Stimulated activated CD4-positive, alpha-beta T cell treated with anti-CD3 and anti-CD28 coated beads, Interleukin-2, amount 100 ng/mL, for 4 hours (primary cell): ENCODE measurements around the gene CFAP99.

ENCODE experiments used
- DNase-seq: peaks from one replicate; pipeline ENCODE4 v3.0.0-alpha.2; 2020; ENCODE audit warnings: low read depth

Gene CFAP99

DNA sequence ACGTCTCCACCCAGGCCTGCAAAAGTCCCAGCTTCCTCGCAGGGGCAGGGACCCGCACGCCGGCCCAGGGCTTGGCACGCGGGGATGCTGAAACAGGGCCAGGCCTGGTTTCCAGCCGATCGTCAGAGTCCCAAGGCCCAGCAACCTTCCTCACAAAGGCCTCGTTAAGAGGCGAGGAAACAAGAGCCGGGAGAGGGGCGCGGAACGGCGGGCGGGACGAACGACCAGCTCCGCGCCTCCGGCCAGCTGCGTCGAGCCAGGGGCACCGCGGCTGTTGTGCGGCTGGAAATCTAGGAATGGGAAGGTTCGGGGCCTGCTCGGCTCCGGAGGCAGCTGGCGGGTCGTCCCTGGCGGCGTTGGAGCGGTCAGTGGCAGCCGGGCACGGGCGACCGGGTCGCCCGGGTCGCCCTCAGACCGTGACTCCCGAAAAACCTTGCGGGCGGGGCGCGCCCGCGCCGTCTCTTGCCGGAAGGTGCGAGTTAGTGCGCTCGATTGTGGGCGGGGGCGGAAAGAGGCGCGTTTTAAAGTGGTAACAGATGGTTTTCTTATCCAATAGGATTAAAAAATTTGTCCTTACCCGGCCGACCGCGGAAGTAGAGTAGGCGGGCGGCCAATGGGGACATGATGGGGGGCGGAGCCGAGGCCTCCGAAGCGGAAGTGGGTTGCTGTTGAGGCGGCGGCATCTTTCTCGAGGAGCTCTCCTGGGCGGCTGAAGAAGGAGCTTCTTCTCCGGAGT is 49.9 kb downstream of the CFAP99 start, which contains the start of gene RNF4:
Gene RNF4, plus strand, starts transcription at position 651 of the 736 bp plus-strand sequence. CDS start 21,388 bp downstream, outside the sequence.
- peak; percentile 95 for DNase-seq

DNA sequence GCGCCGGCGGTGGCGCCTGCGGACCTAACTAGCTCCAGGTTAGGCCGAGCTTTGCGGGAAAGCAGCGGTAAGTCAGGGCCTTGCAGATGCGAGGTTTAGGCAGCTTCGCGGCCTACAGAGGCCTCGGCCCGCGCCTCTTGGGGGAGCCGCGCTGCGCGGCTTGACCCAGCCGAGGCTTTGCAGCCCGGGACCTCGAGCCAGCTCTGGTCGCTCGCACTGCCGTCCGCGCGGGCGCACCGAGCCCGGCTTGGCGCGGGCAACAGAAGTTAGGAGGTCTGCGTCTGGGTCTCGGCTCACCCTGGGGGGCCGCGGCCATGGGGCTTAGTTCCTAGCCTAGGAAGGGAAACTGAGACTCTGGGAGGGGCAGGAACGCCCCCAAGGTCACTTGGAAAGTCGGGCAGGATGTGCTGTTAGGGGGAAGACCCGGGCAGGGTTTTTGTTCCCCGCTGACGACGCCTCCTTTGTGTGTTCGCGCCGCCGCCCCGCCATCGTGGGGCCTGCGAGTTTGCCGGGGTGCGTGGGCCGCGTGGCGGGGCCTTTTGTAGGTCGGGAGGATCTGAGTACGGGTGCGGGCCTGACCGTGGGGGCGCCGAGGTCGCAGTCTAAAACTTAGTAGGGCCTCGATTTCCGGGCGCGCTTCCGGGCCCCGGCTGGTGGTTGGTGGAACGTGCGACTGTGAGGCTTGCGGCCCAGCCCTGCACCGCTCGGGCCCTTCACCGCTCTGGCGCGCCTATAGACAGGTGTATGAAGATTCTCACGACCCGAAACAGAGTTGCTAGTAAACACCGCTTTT is 50.6 kb downstream of the CFAP99 start:
- peak; percentile 61 for DNase-seq

DNA sequence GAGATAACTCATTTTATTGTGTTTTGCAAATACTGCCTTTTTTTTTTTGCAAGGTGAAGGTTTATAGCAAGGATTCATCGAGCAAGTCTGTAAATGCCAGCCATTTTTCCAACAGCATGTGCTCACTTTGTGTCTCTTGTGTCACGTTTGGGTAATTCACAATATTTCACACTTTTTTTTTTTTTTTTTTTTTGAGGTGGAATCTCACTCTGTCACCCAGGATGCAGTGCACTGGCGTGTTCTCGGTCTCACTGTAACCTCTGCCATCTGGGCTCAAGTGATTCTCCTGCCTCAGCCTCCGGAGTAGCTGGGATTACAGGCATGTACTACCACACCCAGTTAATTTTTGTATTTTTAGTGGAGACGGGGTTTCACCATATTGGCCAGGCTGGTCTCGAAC is 52.0 kb downstream of the CFAP99 start:
- no peak for DNase-seq

DNA sequence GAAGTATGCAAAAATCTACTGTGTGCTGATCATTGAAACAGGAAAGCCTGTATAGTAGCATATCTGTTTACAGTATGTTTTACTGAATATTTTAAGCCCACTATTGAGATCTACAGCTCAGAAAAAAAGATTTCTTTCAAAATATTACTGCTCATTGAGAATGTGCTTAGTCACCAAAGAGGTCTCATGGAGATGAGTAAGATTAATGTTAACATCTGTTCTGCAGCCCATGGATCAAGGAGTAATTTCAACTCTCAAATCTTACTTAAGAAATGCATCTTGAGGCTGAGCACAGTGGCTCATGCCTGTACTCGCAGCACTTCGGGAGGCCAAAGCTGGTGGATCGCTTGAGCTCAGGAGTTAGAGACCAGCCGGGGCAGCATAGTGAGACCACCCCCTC is 53.4 kb downstream of the CFAP99 start:
- DNase-seq = no peak

DNA sequence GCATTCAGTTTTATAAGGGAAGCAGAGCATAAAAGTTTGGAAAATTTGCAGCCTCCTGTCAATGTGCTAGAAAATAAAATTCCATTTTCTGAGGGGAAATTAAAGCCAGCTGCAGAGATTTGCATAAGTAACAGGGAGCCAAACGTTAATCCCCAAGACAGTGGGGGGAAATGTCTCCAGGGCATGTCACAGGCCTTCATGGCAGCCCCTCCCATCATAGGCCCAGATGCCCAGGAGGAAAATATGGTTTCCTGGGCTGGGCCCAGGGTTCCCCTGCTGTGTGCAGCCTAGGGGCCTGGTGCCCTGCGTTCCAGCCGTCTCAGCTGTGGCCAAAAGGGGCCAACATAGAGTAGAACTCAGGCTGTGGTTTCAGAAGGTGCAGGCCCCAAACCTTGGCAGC is 59.5 kb downstream of the CFAP99 start:
- no peak for DNase-seq

DNA sequence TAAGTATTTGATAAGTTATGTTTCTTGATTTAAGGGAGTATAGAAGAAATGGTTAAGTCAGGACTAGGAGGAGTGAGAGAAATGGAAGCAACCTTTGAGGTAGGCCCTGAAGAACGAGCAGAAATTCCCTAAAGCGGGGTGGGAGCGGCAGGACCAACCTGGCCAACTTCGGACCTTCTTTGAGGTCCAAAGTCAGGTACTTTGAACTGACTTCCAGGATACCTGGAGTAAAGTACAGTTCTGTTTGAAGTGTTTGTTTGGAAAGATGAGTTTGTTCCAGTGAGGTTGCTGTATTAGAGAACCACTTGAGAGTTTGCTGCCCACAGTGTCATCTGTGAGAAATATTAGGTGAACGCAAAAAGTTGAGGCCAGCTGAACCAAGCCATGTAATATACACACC is 61.9 kb downstream of the CFAP99 start:
- no peak for DNase-seq

DNA sequence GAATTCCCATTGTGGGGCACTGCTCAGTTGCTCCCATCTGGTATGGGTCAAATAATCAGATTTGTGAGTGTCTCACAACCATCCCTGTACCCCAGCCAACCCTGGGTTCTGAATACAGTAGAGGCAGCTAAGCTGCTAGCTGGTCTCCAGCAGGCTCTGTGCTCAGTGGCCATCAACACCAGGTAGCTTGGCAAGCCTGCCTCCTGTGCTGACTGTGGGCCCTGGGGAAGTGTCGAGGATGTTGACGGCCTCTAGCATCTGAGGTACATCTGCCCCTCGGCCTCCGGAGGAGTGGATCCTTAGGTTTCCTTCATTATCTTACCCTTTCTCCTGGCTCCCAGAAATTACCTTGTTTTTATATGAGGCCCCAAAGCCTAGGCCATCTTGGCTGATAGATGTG is 63.4 kb downstream of the CFAP99 start:
- no peak for DNase-seq

DNA sequence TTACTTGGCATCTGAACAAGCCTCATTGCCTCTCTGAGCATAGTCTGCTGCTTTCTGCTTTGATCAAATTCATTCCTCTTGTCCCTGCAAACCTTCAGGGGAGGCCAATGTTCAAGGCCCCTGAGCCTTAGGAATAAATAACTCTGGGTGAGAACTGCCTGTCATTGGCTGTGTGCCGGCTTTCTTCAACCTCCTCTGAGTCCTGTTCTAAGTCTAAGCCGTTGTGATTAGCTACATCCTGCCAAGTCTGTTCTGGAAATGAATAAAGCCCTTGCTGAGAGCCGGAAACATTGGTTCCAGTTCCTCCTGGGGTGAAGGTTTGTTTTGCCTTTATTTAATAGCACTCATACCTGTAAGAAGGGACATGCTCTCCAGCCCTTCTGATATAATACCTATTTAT is 63.9 kb downstream of the CFAP99 start:
- no peak for DNase-seq

DNA sequence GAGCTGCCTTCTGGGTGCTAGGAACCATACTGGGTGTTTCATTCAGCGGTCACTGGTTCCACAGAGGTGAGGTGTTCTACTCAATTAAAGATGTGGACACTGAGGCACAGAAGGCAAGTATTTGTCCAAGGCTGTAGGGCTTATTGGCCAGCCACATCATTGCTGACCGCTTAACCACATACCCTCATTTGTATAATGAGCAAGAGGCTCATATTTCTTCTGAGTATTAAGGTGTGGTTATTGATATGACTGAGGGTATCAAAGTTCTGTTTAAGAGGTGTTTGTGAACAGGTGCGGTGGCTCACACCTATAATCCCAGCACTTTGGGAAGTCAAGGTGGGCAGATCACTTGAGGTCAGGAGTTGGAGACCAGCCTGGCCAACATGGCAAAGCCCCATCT is 64.5 kb downstream of the CFAP99 start:
- DNase-seq = no peak

DNA sequence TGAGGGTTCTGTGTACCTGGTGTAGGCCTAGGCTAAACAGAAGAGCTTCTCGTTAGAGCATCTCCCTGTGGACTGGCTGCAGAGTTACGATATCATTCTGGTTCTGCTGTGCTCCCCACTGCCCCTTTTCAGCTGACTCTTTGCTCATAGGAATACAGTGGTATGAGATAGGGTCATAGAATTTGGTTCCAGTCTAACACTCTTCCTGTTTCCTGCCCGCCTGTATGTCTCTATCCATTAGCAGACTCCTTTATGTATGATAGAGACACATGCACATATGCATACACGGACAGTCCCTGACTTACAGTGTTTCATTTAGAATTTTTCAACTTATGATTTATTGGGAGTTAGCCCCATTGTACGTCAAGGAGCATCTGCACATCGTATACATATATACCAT is 65.4 kb downstream of the CFAP99 start:
- no peak for DNase-seq

DNA sequence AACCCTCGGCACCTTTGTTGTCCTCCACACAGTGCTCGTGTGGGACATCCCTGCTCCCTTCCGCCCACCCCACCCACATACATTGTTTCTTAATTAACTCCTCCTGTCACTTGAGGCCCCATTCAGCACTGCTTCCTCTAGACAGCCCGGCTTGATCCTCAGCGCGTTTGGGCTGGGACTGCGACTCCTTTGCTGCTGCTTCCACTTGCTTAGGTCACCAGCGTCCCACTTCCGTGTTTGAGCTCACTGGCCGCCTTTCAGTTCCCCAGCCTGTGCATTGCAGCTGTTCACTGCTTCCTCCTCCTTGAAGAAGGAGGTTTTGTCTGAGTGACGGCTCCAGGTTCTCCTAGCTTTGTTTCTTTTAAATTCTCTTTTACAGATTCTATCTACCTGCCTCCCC is 66.2 kb downstream of the CFAP99 start:
- DNase-seq = peak; percentile 27

DNA sequence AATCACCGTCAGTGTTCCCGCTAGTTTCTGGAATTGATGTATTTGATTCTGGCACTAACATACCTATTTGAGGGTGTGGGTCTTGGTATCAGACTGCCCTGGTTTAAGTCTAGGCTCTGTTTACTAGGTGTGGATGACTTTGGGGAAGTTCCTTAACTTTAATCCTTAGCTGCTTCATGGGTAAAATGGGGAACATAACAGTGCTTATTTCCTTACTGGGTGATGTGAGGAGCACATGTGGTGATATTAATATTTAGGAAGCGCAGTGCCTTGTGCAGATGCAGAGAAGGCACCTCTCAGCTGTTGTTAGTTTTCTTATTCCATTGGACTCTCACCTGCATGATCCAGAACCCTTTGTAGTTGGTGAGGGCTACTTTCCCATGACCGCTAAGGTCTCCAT is 67.2 kb downstream of the CFAP99 start:
- no peak for DNase-seq

DNA sequence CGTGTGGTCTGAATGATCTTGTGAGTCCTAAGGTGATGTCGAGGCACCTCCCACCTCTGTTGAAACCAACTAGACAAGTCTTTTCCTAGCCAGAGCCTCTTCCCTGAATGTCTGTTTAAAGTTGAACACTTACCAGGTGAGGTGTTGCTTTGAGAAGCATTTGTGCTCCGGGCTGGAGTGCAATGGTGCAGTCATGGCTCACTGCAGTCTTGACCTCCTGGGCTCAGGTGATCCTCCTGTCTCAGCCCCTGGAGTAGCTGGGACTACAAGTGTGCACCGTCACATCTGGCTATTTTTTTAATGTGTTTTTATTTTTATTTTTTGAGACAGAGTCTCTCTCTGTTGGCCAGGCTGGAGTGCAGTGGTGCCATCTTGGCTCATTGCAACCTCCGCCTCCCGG is 68.2 kb downstream of the CFAP99 start:
- DNase-seq = no peak

DNA sequence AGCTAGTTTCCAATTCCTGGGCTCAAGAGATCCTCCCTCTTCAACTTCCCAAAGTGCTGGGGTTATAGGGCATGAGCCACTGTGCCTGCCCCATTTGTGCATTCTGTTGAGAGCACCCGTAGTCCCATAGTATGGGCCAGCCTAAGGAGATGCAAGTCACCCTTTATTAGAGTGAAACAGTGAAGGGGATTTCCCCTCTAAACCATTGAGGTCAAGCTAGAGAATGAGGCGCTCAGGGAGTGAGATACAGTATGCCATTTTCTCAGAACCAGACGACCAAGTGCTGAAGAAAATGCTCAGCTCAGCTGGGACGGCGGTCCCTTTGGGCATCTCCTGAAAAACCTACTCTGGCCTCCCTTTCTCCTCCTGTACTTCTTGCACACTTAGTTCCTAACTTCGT is 68.9 kb downstream of the CFAP99 start:
- no peak for DNase-seq

DNA sequence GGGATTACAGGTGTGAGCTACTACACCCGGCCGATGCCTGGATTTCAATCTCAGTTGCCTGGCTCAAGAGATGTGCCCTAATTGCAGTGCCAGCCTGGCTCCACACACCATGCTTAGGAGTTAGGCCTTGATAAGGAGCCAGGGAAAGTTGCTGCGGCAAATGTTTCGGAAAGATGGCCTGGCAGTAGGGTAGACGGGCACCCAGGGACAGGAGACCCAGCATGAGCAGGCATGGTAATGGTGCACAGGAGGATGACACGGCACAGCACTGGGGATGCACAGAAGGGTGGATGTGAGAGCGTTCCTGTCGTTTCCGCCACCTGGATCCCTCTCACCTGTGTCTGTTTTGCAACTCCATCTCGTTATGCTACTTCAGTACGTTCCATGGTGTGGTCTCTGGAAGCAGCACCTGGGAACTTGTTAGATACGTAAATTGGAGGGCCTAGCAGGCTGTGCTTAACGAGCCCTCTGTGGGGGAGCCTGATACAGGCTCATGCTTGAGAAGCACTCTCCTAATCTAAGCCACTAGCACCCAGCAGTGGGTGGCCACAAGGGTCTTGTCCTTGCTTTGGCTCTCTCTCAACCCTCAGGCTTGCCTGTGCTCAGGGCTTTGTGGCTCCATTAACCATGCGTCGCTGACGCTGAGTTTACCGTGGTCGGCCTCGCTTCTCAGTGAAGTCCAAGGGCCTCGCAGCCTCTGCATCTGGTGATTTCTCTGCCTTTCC is 70.5 kb downstream of the CFAP99 start:
- no peak for DNase-seq

DNA sequence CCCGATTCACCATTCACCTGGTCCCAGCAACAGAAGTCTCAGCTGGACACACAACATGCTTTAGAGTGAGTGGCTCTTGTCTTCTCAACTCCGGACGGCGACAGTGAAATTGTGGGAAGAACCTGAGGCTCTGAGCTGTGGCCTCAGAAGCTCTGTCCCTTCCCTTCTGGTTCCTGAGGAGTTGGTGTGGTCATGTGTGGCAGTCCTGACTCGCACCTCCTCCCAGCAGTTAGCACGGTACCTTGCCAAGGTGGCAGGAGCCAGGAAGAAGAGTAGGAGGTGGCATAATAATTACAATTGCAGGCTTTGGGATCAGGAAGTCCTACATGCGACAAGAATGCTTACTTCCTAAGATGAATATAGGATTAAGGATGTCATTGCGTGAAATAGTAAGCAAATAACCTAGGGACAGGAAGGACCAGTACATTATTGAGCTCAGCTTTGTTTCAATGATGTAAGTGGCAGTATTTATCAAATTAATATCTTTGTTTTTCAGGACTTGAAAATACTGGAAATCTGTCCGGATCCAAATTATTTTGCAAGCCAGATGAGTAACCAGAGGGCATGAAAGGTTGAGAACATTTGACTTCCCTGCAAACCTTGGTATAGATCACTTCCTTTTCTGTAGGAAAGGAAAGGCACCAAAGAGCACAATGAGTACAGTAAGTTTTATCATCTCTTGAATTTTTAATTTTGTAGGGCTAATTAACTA is 71.2 kb downstream of the CFAP99 start:
- no peak for DNase-seq

DNA sequence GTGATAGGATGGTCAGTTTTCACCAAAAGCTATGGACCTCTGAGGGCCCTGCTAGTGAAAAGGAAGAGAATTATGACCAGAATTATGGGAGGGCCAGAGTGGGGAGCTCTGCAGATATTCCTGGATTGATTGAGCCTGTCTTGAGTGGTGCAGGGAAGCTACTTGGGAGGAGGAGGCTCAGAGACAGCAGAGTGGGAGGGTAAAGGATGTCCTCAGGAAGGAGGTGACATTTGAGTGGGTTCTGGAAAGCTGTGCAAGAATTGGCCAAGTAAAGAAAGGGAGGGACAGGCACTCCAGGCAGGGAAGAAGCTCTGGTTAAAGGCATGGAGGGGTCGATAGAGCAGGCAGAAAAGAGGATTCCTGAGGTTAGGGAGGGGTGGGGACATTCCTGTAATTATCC is 74.2 kb downstream of the CFAP99 start:
- no peak for DNase-seq

DNA sequence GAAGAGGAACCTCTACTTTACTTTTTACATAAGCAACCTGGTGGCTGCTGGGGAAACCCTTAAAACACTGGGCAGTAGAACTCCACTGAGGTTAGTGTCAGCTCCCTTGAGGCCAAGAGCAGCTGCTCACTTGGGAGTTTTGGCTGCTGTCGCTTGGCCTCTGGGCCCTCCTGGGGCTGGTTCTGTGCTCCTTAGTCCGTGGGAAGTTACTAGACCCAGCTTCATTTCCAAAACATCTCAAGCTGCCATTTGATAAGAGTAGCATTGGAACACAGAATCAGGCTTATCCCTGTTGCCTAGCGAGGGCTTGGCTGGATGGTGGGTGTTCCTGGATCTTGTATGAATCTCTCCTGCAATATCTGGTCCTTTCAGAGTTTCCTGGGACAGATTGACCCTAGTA is 76.2 kb downstream of the CFAP99 start:
- no peak for DNase-seq

DNA sequence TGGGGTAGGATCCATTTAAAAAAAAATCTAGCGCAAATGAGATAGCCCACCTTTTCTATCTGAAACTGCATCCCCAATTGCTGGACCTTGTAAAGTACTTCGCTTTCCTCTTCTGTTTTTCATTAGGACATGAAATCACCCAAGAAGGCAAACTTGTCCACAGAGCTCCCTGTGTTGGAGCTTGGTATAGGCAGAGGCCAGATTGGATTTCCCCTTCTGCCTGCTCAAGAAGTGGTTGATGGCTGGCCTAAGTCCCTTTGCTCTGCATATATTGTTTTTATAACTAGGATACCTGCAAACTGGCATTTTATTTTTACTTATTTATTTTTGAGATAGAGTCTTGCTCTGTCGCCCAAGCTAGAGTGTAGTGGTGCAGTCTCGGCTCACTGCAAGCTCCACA is 78.6 kb downstream of the CFAP99 start:
- DNase-seq = no peak

DNA sequence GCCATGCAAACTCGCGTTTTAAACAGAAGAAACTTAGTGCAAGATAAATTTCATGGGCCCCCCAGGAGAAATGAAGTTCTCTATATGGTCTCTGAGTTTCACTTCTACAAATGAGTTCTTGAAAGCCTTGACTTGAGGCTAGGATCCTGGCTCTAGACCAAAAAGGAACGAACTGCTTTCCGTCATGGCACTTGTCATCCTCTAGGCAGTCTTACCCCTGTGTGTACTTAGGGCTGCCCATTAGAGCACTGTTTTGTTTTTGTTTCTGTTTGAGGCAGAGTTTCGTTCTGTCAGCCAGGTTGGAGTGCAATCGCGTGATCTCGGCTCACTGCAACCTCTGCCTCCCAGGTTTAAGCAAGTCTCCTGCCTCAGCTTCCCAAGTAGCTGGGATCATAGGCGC is 79.2 kb downstream of the CFAP99 start:
- DNase-seq = no peak

DNA sequence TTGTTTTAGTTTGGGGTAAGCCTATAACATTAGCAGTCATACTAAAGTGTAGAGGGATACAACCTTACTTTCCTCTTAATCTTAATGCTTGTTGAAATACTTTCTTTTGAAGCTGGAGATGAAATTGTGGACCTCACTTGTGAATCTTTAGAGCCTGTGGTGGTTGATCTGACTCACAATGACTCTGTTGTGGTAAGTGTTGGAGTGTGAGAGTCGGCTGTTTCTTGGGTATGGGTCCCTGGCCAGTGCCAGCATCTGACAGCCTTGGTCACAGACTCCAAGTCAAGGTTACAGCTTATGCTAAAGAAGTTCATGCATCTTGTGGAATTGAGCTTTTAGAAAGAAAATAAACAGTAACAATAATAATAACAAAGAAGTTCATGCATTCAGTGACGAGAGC is 81.8 kb downstream of the CFAP99 start:
- no peak for DNase-seq

DNA sequence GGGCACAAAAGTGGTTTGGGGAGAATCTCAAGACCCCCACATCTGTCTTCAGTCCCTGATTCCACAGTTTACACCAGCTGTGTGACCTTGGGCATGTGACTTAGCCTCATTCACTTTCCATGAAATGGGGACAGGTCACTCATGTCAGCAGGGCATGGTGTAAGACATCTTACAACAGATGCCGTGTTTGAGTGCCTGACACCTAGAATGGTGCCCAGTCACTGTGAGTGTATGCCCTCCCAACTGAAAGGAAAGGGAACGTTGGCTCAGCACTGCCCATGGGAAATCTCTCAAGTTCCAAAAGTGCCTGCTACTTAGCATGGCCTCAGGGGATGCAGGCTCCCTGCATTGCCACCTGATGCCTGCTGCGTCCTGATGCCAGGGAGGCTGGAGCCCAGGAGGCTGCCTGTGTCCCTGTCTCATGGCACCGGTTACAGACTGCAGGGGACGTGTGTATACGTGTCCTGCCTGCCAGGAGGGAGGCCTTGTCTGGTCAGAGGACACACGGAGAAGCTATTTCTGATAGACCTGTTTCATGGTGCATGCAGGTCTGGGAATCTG is 82.4 kb downstream of the CFAP99 start:
- DNase-seq = no peak
